HepG2 (cell line): ENCODE results near the gene CPNE1. TPM values are rescaled to one million over a fixed set of nuclear protein-coding genes. Genes with fewer than 3 reads are reported as not detected.

Source experiments
- AKAP8 ChIP-seq: sonication (generic); formaldehyde crosslinking; IDR thresholded peaks from 2 replicates; pipeline ENCODE4 v1.5.1; 2020; ENCODE audit warnings: mild to moderate bottlenecking, missing genetic modification reagents
- ATF3 ChIP-seq: sonication (generic); formaldehyde crosslinking; IDR thresholded peaks from 2 replicates; pipeline ENCODE4 v1.4.0; 2020; ENCODE audit warnings: missing genetic modification reagents
- BCL6 ChIP-seq: IDR thresholded peaks from 2 replicates; pipeline ENCODE4 v1.6.1; 2016; ENCODE audit warnings: missing genetic modification reagents, missing compliant biosample characterization
- EP300 ChIP-seq, 3 experiments: sonication (generic) in 1 of 3; formaldehyde crosslinking in 1 of 3; IDR thresholded peaks; 2 replicates each; pipeline versions ENCODE4 v1.5.1 to v1.6.1; 2011 to 2020; ENCODE audit warnings: low read depth in 2 of 3, low read length in 2 of 3, borderline replicate concordance in 1 of 3, improper control_type of control experiment in 1 of 3, mild to moderate bottlenecking in 1 of 3, missing genetic modification reagents in 1 of 3, moderate library complexity in 1 of 3
- ETS1 ChIP-seq: sonication (generic); formaldehyde crosslinking; IDR thresholded peaks from 2 replicates; pipeline ENCODE4 v1.4.0; 2020; ENCODE audit warnings: missing genetic modification reagents
- ETV6 ChIP-seq: sonication (generic); formaldehyde crosslinking; conservative IDR thresholded peaks from 2 replicates; pipeline ENCODE4 v1.4.0; 2020; ENCODE audit warnings: missing genetic modification reagents
- KDM5B ChIP-seq: sonication (generic); formaldehyde crosslinking; IDR thresholded peaks from 2 replicates; pipeline ENCODE4 v1.4.0; 2020; ENCODE audit warnings: missing genetic modification reagents, mild to moderate bottlenecking, borderline replicate concordance
- MED13 ChIP-seq: sonication (generic); formaldehyde crosslinking; IDR thresholded peaks from 2 replicates; pipeline ENCODE4 v1.5.0; 2020; ENCODE audit warnings: missing genetic modification reagents
- NONO ChIP-seq, 2 experiments: fragments of 450-650 bp in 1 of 2; sonication (generic) in 1 of 2; formaldehyde crosslinking in 1 of 2; IDR thresholded peaks in 1 of 2; conservative IDR thresholded peaks in 1 of 2; 2 replicates each; pipeline versions ENCODE4 v1.6.1 to v1.8.0; 2017 to 2022; ENCODE audit warnings: mild to moderate bottlenecking in 1 of 2, missing genetic modification reagents in 1 of 2, moderate library complexity in 1 of 2
- PAX8 ChIP-seq: sonication (generic); formaldehyde crosslinking; IDR thresholded peaks from 2 replicates; pipeline ENCODE4 v1.8.0; 2022; ENCODE audit warnings: mild to moderate bottlenecking, missing genetic modification reagents, borderline replicate concordance
- RXRB ChIP-seq: IDR thresholded peaks from 2 replicates; pipeline ENCODE4 v1.6.1; 2016; ENCODE audit warnings: borderline replicate concordance, missing genetic modification reagents, missing compliant biosample characterization
- SIX4 ChIP-seq: sonication (generic); formaldehyde crosslinking; IDR thresholded peaks from 2 replicates; pipeline ENCODE4 v1.4.0; 2020; ENCODE audit warnings: missing genetic modification reagents
- ZC3H13 ChIP-seq: sonication (generic); formaldehyde crosslinking; IDR thresholded peaks from 2 replicates; pipeline ENCODE4 v1.8.1; 2023; ENCODE audit warnings: mild to moderate bottlenecking, missing genetic modification reagents, moderate library complexity
- ZNF343 ChIP-seq: sonication (generic); formaldehyde crosslinking; IDR thresholded peaks from 2 replicates; pipeline ENCODE4 v1.4.0; 2020; ENCODE audit warnings: mild to moderate bottlenecking, missing genetic modification reagents
- ZNF484 ChIP-seq: sonication (generic); formaldehyde crosslinking; IDR thresholded peaks from 2 replicates; pipeline ENCODE4 v1.5.1; 2020; ENCODE audit warnings: mild to moderate bottlenecking, low read depth, missing genetic modification reagents, borderline replicate concordance
- ZNF530 ChIP-seq: sonication (generic); formaldehyde crosslinking; IDR thresholded peaks from 2 replicates; pipeline ENCODE4 v1.5.0; 2020; ENCODE audit warnings: low read depth, mild to moderate bottlenecking, missing genetic modification reagents
- ZNF746 ChIP-seq: sonication (generic); formaldehyde crosslinking; IDR thresholded peaks from 2 replicates; pipeline ENCODE4 v1.8.0; 2022; ENCODE audit warnings: mild to moderate bottlenecking, missing genetic modification reagents
- ZNF749 ChIP-seq: sonication (generic); formaldehyde crosslinking; IDR thresholded peaks from 2 replicates; pipeline ENCODE4 v1.8.0; 2022; ENCODE audit warnings: mild to moderate bottlenecking, missing genetic modification reagents, moderate library complexity, borderline replicate concordance
- ZNF776 ChIP-seq: sonication (generic); formaldehyde crosslinking; IDR thresholded peaks from 2 replicates; pipeline ENCODE4 v1.4.0; 2020; ENCODE audit warnings: mild to moderate bottlenecking, missing genetic modification reagents
- ZSCAN9 ChIP-seq: IDR thresholded peaks from 2 replicates; pipeline ENCODE4 v1.6.1; 2016; ENCODE audit warnings: borderline replicate concordance
- polyA plus RNA-seq, 8 experiments: library from polyadenylated mRNA; depleted of rRNA in 3 of 8; stranded (reverse) in 7 of 8; unstranded in 1 of 8; fragments of >200 nt; fragmentation: Illumina TruSeq in 4 of 8; extraction: Trizol in 4 of 8; gene quantifications; 2 replicates each; pipeline versions ENCODE4 v1.2.1 to v1.2.3, GENCODE V29; 2011 to 2016; ENCODE audit warnings: low read depth in 4 of 8, missing spikeins in 1 of 8, mixed read lengths in 1 of 8; ENCODE audit not compliant: insufficient read depth in 1 of 8
- total RNA-seq, 5 experiments: library from RNA; depleted of rRNA; stranded (reverse); fragments of >200 nt; fragmentation: Illumina TruSeq; extraction: Trizol; gene quantifications; 2 replicates each; pipeline ENCODE4 v1.2.3, GENCODE V29; 2016; ENCODE audit warnings: low read depth in 1 of 5
- TF ChIP-seq, protein P1 (sequence below): fragments of 450-650 bp; IDR thresholded peaks from 2 replicates; pipeline ENCODE4 v1.6.1; 2017; ENCODE audit warnings: mild to moderate bottlenecking
- TF ChIP-seq, protein P2 (sequence below): sonication (generic); formaldehyde crosslinking; conservative IDR thresholded peaks from 2 replicates; pipeline ENCODE4 v1.8.0; 2022; ENCODE audit warnings: low read depth, missing genetic modification reagents

CPNE1 gene
- total and polyA plus RNA-seq, 2 of the 13 experiments (the other 11 are each of a cell fraction or from before 2014, with no cell fraction given) = 408 to 431 TPM

- TF ChIP-seq ETS1 (CRISPR knock-in tag) = 0 out of 2 replicates have a peak, but pooled peaks have one; percentile 73
- no peak for TF ChIP-seq NONO (IDR thresholded peaks at IDR 0.05)
- peak; percentile 93 for TF ChIP-seq NONO (CRISPR knock-in tag; conservative IDR thresholded peaks at IDR 0.05)
- peak; percentile 95 for TF ChIP-seq AKAP8 (CRISPR knock-in tag)
- TF ChIP-seq RXRB (CRISPR knock-in tag) = no peak; the same call in 1 of the 2 replicates
- 0 out of 2 replicates have a peak, but pooled peaks have one; percentile 55 for TF ChIP-seq PAX8 (CRISPR knock-in tag)
- peak; percentile 91 for TF ChIP-seq ZNF746
- TF ChIP-seq, protein P1, sequence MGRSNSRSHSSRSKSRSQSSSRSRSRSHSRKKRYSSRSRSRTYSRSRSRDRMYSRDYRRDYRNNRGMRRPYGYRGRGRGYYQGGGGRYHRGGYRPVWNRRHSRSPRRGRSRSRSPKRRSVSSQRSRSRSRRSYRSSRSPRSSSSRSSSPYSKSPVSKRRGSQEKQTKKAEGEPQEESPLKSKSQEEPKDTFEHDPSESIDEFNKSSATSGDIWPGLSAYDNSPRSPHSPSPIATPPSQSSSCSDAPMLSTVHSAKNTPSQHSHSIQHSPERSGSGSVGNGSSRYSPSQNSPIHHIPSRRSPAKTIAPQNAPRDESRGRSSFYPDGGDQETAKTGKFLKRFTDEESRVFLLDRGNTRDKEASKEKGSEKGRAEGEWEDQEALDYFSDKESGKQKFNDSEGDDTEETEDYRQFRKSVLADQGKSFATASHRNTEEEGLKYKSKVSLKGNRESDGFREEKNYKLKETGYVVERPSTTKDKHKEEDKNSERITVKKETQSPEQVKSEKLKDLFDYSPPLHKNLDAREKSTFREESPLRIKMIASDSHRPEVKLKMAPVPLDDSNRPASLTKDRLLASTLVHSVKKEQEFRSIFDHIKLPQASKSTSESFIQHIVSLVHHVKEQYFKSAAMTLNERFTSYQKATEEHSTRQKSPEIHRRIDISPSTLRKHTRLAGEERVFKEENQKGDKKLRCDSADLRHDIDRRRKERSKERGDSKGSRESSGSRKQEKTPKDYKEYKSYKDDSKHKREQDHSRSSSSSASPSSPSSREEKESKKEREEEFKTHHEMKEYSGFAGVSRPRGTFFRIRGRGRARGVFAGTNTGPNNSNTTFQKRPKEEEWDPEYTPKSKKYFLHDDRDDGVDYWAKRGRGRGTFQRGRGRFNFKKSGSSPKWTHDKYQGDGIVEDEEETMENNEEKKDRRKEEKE = no peak
- peak; percentile 81; the same call in 1 of the 2 replicates for TF ChIP-seq ZNF343 (CRISPR knock-in tag)
- peak in 1 of 2 experiments; percentile 32; a peak in 1 of 4 replicates for TF ChIP-seq EP300 (IDR thresholded peaks at IDR 0.05; ENCODE audit: low read depth in 2 of 2, low read length in 2 of 2)
- TF ChIP-seq EP300 (CRISPR knock-in tag; IDR thresholded peaks at IDR 0.05; ENCODE audit: borderline replicate concordance) = no peak
- peak; percentile 33; the same call in 1 of the 2 replicates for TF ChIP-seq ETV6 (CRISPR knock-in tag)
- TF ChIP-seq ZNF776 (CRISPR knock-in tag) = peak; percentile 98
- TF ChIP-seq, protein P2, sequence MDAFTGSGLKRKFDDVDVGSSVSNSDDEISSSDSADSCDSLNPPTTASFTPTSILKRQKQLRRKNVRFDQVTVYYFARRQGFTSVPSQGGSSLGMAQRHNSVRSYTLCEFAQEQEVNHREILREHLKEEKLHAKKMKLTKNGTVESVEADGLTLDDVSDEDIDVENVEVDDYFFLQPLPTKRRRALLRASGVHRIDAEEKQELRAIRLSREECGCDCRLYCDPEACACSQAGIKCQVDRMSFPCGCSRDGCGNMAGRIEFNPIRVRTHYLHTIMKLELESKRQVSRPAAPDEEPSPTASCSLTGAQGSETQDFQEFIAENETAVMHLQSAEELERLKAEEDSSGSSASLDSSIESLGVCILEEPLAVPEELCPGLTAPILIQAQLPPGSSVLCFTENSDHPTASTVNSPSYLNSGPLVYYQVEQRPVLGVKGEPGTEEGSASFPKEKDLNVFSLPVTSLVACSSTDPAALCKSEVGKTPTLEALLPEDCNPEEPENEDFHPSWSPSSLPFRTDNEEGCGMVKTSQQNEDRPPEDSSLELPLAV (CRISPR knock-in tag) = no peak
- TF ChIP-seq SIX4 (CRISPR knock-in tag) = peak; percentile 19; the same call in 1 of the 2 replicates
- peak; percentile 47; the same call in 1 of the 2 replicates for TF ChIP-seq BCL6 (CRISPR knock-in tag)
- TF ChIP-seq ZNF749 (CRISPR knock-in tag) = peak; percentile 49; the same call in 1 of the 2 replicates
- peak; percentile 98 for TF ChIP-seq KDM5B (CRISPR knock-in tag)
- peak; percentile 73; the same call in 1 of the 2 replicates for TF ChIP-seq ZSCAN9
- TF ChIP-seq ATF3 (CRISPR knock-in tag) = peak; percentile 74; the same call in 1 of the 2 replicates
- TF ChIP-seq MED13 (CRISPR knock-in tag) = 0 out of 2 replicates have a peak, but pooled peaks have one; percentile 67
- 0 out of 2 replicates have a peak, but pooled peaks have one; percentile 88 for TF ChIP-seq ZNF530 (CRISPR knock-in tag)
- TF ChIP-seq ZNF484 (CRISPR knock-in tag) = peak; percentile 85; the same call in 1 of the 2 replicates
- TF ChIP-seq ZC3H13 (CRISPR knock-in tag) = peak; percentile 80; the same call in 1 of the 2 replicates
Measured at GRCh38 chr20:35619196-35620095, 45.3 kb downstream of the CPNE1 start (continued).
